ENCODE results near the gene RNU6-1.

The RNU6-1 gene

GRCh38 chr15:67859331-67859946, 19.6 kb upstream of the RNU6-1 start:
- no peaks in the 10 kb centered on the region for H3K4me1 ChIP-seq (ENCODE audit: control insufficient read depth, insufficient read depth, low read length, poor library complexity, severe bottlenecking)
- peaks cover 4% of the 10 kb centered on the region for H3K27me3 ChIP-seq (replicated peaks; ENCODE audit: control insufficient read depth, insufficient read depth, low read length, poor library complexity, severe bottlenecking)
- DNase-seq = no peak

GRCh38 chr15:67857220-67857619, 17.4 kb upstream of the RNU6-1 start:
- no peak for DNase-seq
- no peaks in the 10 kb centered on the region for H3K9me3 ChIP-seq (ENCODE audit: control insufficient read depth, low read length)
- H3K27ac ChIP-seq (ENCODE audit: insufficient read depth, low read length, poor library complexity, severe bottlenecking) = no peak overlapping the region
- H3K4me3 ChIP-seq (ENCODE audit: insufficient read depth, low read depth, low read length, poor library complexity, severe bottlenecking) = no peak overlapping the region
- H3K27me3 ChIP-seq (replicated peaks; ENCODE audit: control insufficient read depth, insufficient read depth, low read length, poor library complexity, severe bottlenecking) = no peaks in the 10 kb centered on the region
- H3K36me3 ChIP-seq (ENCODE audit: control insufficient read depth, insufficient read depth, low read length) = no peaks in the 10 kb centered on the region
- no peaks in the 10 kb centered on the region for H3K4me1 ChIP-seq (ENCODE audit: control insufficient read depth, insufficient read depth, low read length, poor library complexity, severe bottlenecking)

More at GRCh38 chr15:67859331-67859946, 19.6 kb upstream of the RNU6-1 start:
- Histone ChIP-seq H3K4me3 (ENCODE audit: insufficient read depth, low read depth, low read length, poor library complexity, severe bottlenecking) (no peak overlapping the region), H3K9me3 (ENCODE audit: control insufficient read depth, low read length) (no peaks in the 10 kb centered on the region), H3K27ac (ENCODE audit: insufficient read depth, low read length, poor library complexity, severe bottlenecking) (no peak overlapping the region), H3K36me3 (ENCODE audit: control insufficient read depth, insufficient read depth, low read length) (no peaks in the 10 kb centered on the region)

- no peaks in the 10 kb centered on the region for H3K36me3 ChIP-seq (ENCODE audit: control insufficient read depth, insufficient read depth, low read length)
- no peak overlapping the region for H3K27ac ChIP-seq (ENCODE audit: insufficient read depth, low read length, poor library complexity, severe bottlenecking)
- H3K27me3 ChIP-seq (replicated peaks; ENCODE audit: control insufficient read depth, insufficient read depth, low read length, poor library complexity, severe bottlenecking) = no peaks in the 10 kb centered on the region
- DNase-seq = no peak
- H3K4me1 ChIP-seq (ENCODE audit: control insufficient read depth, insufficient read depth, low read length, poor library complexity, severe bottlenecking) = no peaks in the 10 kb centered on the region
- H3K9me3 ChIP-seq (ENCODE audit: control insufficient read depth, low read length) = no peaks in the 10 kb centered on the region
- H3K4me3 ChIP-seq (ENCODE audit: insufficient read depth, low read depth, low read length, poor library complexity, severe bottlenecking) = no peak overlapping the region
Measured at GRCh38 chr15:67855842-67856241, 16.0 kb upstream of the RNU6-1 start.

- H3K9me3 ChIP-seq (ENCODE audit: control insufficient read depth, low read length) = no peaks in the 10 kb centered on the region
- no peak overlapping the region for H3K4me3 ChIP-seq (ENCODE audit: insufficient read depth, low read depth, low read length, poor library complexity, severe bottlenecking)
Measured at GRCh38 chr15:67854358-67854757, 14.5 kb upstream of the RNU6-1 start.

GRCh38 chr15:67853454-67853853, 13.6 kb upstream of the RNU6-1 start:
- no peaks in the 10 kb centered on the region for H3K4me1 ChIP-seq (ENCODE audit: control insufficient read depth, insufficient read depth, low read length, poor library complexity, severe bottlenecking)
- DNase-seq = no peak
- H3K27me3 ChIP-seq (replicated peaks; ENCODE audit: control insufficient read depth, insufficient read depth, low read length, poor library complexity, severe bottlenecking) = no peaks in the 10 kb centered on the region
- no peak overlapping the region for H3K4me3 ChIP-seq (ENCODE audit: insufficient read depth, low read depth, low read length, poor library complexity, severe bottlenecking)
- H3K9me3 ChIP-seq (ENCODE audit: control insufficient read depth, low read length) = no peaks in the 10 kb centered on the region
- no peak overlapping the region for H3K27ac ChIP-seq (ENCODE audit: insufficient read depth, low read length, poor library complexity, severe bottlenecking)
- H3K36me3 ChIP-seq (ENCODE audit: control insufficient read depth, insufficient read depth, low read length) = no peaks in the 10 kb centered on the region

More at GRCh38 chr15:67854358-67854757, 14.5 kb upstream of the RNU6-1 start:
- no peak for DNase-seq
- H3K36me3 ChIP-seq (ENCODE audit: control insufficient read depth, insufficient read depth, low read length) = no peaks in the 10 kb centered on the region
- no peak overlapping the region for H3K27ac ChIP-seq (ENCODE audit: insufficient read depth, low read length, poor library complexity, severe bottlenecking)
- H3K4me1 ChIP-seq (ENCODE audit: control insufficient read depth, insufficient read depth, low read length, poor library complexity, severe bottlenecking) = no peaks in the 10 kb centered on the region
- H3K27me3 ChIP-seq (replicated peaks; ENCODE audit: control insufficient read depth, insufficient read depth, low read length, poor library complexity, severe bottlenecking) = no peaks in the 10 kb centered on the region

GRCh38 chr15:67852418-67852817, 12.6 kb upstream of the RNU6-1 start:
- Histone ChIP-seq H3K36me3 (ENCODE audit: control insufficient read depth, insufficient read depth, low read length) (no peaks in the 10 kb centered on the region), H3K27ac (ENCODE audit: insufficient read depth, low read length, poor library complexity, severe bottlenecking) (no peak overlapping the region), H3K27me3 (replicated peaks; ENCODE audit: control insufficient read depth, insufficient read depth, low read length, poor library complexity, severe bottlenecking) (no peaks in the 10 kb centered on the region), H3K9me3 (ENCODE audit: control insufficient read depth, low read length) (no peaks in the 10 kb centered on the region), H3K4me3 (ENCODE audit: insufficient read depth, low read depth, low read length, poor library complexity, severe bottlenecking) (no peak overlapping the region), H3K4me1 (ENCODE audit: control insufficient read depth, insufficient read depth, low read length, poor library complexity, severe bottlenecking) (no peaks in the 10 kb centered on the region)
- no peak for DNase-seq

GRCh38 chr15:67850994-67851571, 11.2 kb upstream of the RNU6-1 start:
- H3K4me3 ChIP-seq (ENCODE audit: insufficient read depth, low read depth, low read length, poor library complexity, severe bottlenecking) = no peak overlapping the region
- H3K27ac ChIP-seq (ENCODE audit: insufficient read depth, low read length, poor library complexity, severe bottlenecking) = no peak overlapping the region
- DNase-seq = no peak
- no peaks in the 10 kb centered on the region for H3K36me3 ChIP-seq (ENCODE audit: control insufficient read depth, insufficient read depth, low read length)
- H3K27me3 ChIP-seq (replicated peaks; ENCODE audit: control insufficient read depth, insufficient read depth, low read length, poor library complexity, severe bottlenecking) = no peaks in the 10 kb centered on the region
- H3K9me3 ChIP-seq (ENCODE audit: control insufficient read depth, low read length) = no peaks in the 10 kb centered on the region
- no peaks in the 10 kb centered on the region for H3K4me1 ChIP-seq (ENCODE audit: control insufficient read depth, insufficient read depth, low read length, poor library complexity, severe bottlenecking)

GRCh38 chr15:67850336-67850735, 10.5 kb upstream of the RNU6-1 start:
- no peaks in the 10 kb centered on the region for H3K4me1 ChIP-seq (ENCODE audit: control insufficient read depth, insufficient read depth, low read length, poor library complexity, severe bottlenecking)
- no peak overlapping the region for H3K27ac ChIP-seq (ENCODE audit: insufficient read depth, low read length, poor library complexity, severe bottlenecking)
- H3K9me3 ChIP-seq (ENCODE audit: control insufficient read depth, low read length) = no peaks in the 10 kb centered on the region
- H3K27me3 ChIP-seq (replicated peaks; ENCODE audit: control insufficient read depth, insufficient read depth, low read length, poor library complexity, severe bottlenecking) = no peaks in the 10 kb centered on the region
- no peaks in the 10 kb centered on the region for H3K36me3 ChIP-seq (ENCODE audit: control insufficient read depth, insufficient read depth, low read length)
- H3K4me3 ChIP-seq (ENCODE audit: insufficient read depth, low read depth, low read length, poor library complexity, severe bottlenecking) = no peak overlapping the region
- DNase-seq = no peak

GRCh38 chr15:67849538-67849937, 9.7 kb upstream of the RNU6-1 start:
- H3K27ac ChIP-seq (ENCODE audit: insufficient read depth, low read length, poor library complexity, severe bottlenecking) = no peak overlapping the region
- H3K9me3 ChIP-seq (ENCODE audit: control insufficient read depth, low read length) = no peaks in the 10 kb centered on the region
- H3K4me1 ChIP-seq (ENCODE audit: control insufficient read depth, insufficient read depth, low read length, poor library complexity, severe bottlenecking) = no peaks in the 10 kb centered on the region
- H3K36me3 ChIP-seq (ENCODE audit: control insufficient read depth, insufficient read depth, low read length) = no peaks in the 10 kb centered on the region
- H3K27me3 ChIP-seq (replicated peaks; ENCODE audit: control insufficient read depth, insufficient read depth, low read length, poor library complexity, severe bottlenecking) = no peaks in the 10 kb centered on the region
- H3K4me3 ChIP-seq (ENCODE audit: insufficient read depth, low read depth, low read length, poor library complexity, severe bottlenecking) = no peak overlapping the region
- DNase-seq = no peak

- Histone ChIP-seq H3K9me3 (ENCODE audit: control insufficient read depth, low read length) (no peaks in the 10 kb centered on the region), H3K36me3 (ENCODE audit: control insufficient read depth, insufficient read depth, low read length) (no peaks in the 10 kb centered on the region), H3K27me3 (replicated peaks; ENCODE audit: control insufficient read depth, insufficient read depth, low read length, poor library complexity, severe bottlenecking) (no peaks in the 10 kb centered on the region), H3K4me1 (ENCODE audit: control insufficient read depth, insufficient read depth, low read length, poor library complexity, severe bottlenecking) (no peaks in the 10 kb centered on the region), H3K27ac (ENCODE audit: insufficient read depth, low read length, poor library complexity, severe bottlenecking) (no peak overlapping the region), H3K4me3 (ENCODE audit: insufficient read depth, low read depth, low read length, poor library complexity, severe bottlenecking) (no peak overlapping the region)
- no peak for DNase-seq
Measured at GRCh38 chr15:67845974-67846373, 6.1 kb upstream of the RNU6-1 start.

Data from effector memory CD4-positive, alpha-beta T cell (primary cell).